Lower leg skin (tissue), 4 donors: ENCODE results near the gene SPINK9. TPM values are rescaled to one million over a fixed set of nuclear protein-coding genes. Genes with fewer than 3 reads are reported as not detected.

Experiments used
- DNase-seq, 2 donors: peaks; one replicate each; pipeline ENCODE4 v3.0.0-alpha.2; 2019; ENCODE audit warnings: low spot score in 2 of 2
- H3K4me3 ChIP-seq: fragments of 200-600 bp; sonication (generic); 2 replicates; pipeline ENCODE4 v1.5.1; 2017; ENCODE audit warnings: mild to moderate bottlenecking, low read depth; ENCODE audit not compliant: poor library complexity, severe bottlenecking
- POLR2A ChIP-seq, 2 donors: fragments of 450-650 bp; IDR thresholded peaks; one replicate each; pipeline ENCODE4 v1.6.1; 2016 to 2017; ENCODE audit warnings: antibody characterized with exemption in 2 of 2, mild to moderate bottlenecking in 1 of 2, moderate library complexity in 1 of 2
- WGBS, 2 donors: methylation state at CpG; one replicate each; pipeline ENCODE4 v1.1.5; 2018; 5-methylcytosine and 5-hydroxymethylcytosine counted together
- intact Hi-C: fragments of 100-400 bp; cut with DNase I; formaldehyde crosslinking; loops from one replicate; pipeline ENCODE4 v1.15.0; 2023; ENCODE audit warnings: low total_unique reads
- total RNA-seq, 4 donors: library from RNA; depleted of rRNA; stranded (reverse); fragments of >200 nt; gene quantifications; one replicate each; pipeline ENCODE4 v1.1.0, GENCODE V29; 2016
- TF ChIP-seq, protein P1 (sequence below), 3 donors: fragments of 450-650 bp; IDR thresholded peaks; one replicate each; pipeline ENCODE4 v1.5.1; 2016; ENCODE audit warnings: antibody characterized with exemption in 3 of 3, mild to moderate bottlenecking in 3 of 3, moderate library complexity in 2 of 3

SPINK9 gene
- total RNA-seq, 4 donors from 2014 or later: not detected

DNA sequence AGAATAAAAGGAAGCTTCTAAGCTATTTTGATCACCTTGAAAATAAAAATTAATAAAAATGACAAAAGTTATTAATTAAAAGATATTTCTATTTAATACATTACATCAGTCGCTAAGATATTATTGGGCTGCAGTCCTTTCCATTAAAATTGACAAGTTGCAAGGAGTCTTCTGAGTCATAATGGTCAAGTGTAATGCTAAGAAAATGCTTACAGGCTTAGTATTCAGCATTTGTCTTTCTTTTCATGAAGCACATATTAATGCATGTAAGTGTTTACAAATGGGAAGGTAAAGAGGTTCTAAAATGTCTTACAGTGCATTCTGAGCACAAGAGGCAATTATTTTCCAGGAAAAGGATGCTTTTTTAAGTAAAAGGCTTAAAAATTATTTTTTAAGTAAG is 17.3 kb downstream of the SPINK9 start:
- no peak for DNase-seq
- 91 to 98% methylated on average over 1 of the region's 1 CpG for WGBS, 2 donors
- intact Hi-C loops: no loop called here
- TF ChIP-seq POLR2A (IDR thresholded peaks at IDR 0.05): no peak
- TF ChIP-seq, protein P1, sequence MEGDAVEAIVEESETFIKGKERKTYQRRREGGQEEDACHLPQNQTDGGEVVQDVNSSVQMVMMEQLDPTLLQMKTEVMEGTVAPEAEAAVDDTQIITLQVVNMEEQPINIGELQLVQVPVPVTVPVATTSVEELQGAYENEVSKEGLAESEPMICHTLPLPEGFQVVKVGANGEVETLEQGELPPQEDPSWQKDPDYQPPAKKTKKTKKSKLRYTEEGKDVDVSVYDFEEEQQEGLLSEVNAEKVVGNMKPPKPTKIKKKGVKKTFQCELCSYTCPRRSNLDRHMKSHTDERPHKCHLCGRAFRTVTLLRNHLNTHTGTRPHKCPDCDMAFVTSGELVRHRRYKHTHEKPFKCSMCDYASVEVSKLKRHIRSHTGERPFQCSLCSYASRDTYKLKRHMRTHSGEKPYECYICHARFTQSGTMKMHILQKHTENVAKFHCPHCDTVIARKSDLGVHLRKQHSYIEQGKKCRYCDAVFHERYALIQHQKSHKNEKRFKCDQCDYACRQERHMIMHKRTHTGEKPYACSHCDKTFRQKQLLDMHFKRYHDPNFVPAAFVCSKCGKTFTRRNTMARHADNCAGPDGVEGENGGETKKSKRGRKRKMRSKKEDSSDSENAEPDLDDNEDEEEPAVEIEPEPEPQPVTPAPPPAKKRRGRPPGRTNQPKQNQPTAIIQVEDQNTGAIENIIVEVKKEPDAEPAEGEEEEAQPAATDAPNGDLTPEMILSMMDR (IDR thresholded peaks at IDR 0.05): no peak
- no peak overlapping the region for H3K4me3 ChIP-seq

DNA sequence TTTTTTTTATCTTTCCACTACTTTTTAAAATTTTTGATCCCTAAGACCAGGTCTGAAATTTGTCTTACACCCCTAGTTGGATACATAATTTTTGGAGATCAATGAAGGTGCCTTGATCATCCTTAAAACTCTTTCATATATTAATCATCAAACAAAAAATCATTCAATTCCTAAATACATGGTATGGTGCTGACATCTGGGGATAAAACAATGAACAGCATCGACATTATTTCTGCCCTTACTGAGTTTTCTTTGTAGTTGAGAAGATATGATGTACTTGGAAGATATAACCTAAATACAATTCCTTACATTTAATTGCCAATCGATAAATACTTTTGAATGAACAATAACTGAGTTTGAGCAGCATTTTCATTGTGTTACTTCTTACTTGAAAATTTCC is 18.3 kb downstream of the SPINK9 start:
- DNase-seq: no peak
- TF ChIP-seq, protein P1 (IDR thresholded peaks at IDR 0.05): no peak
- no peak for TF ChIP-seq POLR2A (IDR thresholded peaks at IDR 0.05)
- WGBS, 2 donors: 89 to 92% methylated on average over 2 of the region's 2 CpGs
- intact Hi-C loops: no loop called here
- H3K4me3 ChIP-seq: no peak overlapping the region

DNA sequence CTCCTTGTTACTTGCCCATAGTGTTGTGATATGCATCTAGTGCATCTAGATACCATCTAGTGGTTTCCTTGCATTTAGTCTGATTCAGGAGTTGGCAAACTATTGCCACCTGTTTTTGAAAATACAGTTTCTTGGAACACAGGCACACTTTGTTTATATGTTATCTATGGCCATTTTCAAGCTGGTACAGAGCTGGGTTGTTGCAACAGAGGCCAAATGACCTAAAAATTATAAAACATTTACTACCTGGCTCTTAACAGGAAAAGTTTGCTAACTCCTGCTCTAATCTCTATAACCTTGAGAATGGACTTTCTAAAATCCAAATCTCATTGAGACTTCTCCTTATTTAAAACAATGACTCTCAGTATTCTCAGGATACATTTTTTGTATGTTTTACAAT is 29.0 kb downstream of the SPINK9 start:
- DNase-seq: no peak
- intact Hi-C loops: no loop called here
- H3K4me3 ChIP-seq: no peak overlapping the region
- no peak for TF ChIP-seq POLR2A (IDR thresholded peaks at IDR 0.05)
- TF ChIP-seq, protein P1 (IDR thresholded peaks at IDR 0.05): no peak

DNA sequence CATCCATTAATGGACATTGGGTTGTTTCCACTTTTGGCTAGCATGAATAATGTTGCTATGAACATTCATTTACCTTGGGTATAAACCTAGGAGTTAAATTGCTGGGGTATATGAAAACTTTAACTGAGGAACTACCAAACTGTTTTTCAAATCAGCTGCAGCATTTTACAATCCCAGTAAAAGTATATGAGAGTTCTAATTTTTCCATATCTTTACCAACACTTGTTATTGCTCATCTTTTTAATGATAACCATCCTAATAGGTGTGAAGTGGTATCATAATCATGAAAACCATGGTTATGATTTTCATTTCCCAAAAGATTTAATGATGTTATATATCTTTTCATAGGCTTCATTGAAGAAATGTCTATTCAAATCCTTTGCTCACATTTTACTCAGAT is 32.9 kb downstream of the SPINK9 start:
- DNase-seq: no peak
- H3K4me3 ChIP-seq: no peak overlapping the region
- TF ChIP-seq POLR2A (IDR thresholded peaks at IDR 0.05): no peak
- TF ChIP-seq, protein P1 (IDR thresholded peaks at IDR 0.05): no peak
- intact Hi-C loops: no loop called here

DNA sequence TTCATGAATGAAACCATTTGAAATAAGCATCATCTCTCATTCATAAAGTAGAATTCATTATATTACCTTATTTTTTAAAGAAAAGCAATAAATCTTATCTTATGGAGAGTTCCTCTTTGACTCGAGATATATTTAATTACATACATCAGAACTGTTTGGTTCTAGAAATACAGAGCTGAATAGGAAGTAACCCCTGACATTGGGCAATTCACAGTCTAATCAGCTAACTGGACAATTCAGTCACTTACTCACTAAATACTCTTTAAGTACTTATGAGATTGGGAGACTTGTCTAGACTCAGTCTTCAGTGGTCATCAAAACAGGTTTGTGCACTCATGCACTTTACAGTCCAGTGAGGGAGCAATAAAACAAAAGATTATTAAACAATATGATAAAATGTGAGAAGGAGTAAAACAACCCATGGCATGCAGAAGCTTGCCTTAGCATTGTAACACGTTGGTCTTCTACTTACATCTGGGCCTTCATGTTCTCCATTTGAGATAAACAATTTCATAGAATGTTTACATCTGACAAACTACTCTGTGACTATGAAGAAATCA is 36.9 kb downstream of the SPINK9 start:
- no peak for DNase-seq
- intact Hi-C loops: no loop called here
- WGBS, 2 donors: 61 to 69% methylated on average over 2 of the region's 2 CpGs
- TF ChIP-seq, protein P1 (IDR thresholded peaks at IDR 0.05): no peak
- no peak overlapping the region for H3K4me3 ChIP-seq

DNA sequence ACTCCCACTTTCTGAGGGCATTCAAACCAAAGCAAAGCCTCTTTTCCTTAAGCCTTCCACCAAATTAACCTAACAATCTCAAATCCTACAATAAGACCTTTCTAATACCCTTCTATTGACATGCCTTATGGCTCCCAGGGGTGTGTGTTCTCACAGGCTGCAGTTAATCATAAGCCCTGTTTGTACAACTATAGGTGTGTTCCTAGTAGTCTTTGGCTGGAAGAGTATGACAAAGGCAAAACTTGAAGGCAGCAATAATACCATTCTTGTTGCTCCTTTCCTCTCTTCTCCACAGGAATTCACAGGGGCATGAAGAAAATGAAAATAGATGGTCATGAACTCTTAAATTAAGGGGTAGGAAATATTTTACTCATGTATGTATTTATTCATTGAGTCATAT is 37.5 kb downstream of the SPINK9 start:
- TF ChIP-seq POLR2A (IDR thresholded peaks at IDR 0.05): no peak
- TF ChIP-seq, protein P1 (IDR thresholded peaks at IDR 0.05): no peak
- no peak for DNase-seq
- intact Hi-C loops: no loop called here
- no peak overlapping the region for H3K4me3 ChIP-seq
